Measurements from ENCODE around the gene GPR173.

DNA sequence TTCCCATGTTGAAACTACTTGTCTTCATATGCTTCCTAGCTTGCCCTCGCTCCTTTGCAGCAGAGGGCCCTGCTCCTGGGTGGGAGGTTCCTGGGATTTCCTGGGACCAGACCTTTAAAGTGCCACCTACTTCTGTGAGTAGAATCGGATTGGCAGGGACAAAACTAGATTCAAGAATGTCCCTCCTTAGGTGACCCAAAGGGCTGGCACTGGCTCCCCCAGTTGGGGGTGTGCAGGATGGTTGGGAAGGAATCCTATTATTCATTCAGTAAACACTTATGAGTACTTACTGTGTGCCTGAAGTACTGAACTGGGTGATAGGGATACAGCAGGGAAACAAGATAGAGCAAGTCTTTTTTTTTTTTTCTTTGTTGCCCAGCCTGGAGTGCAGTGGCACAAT is 42.8 kb downstream of the GPR173 start:
- TF ChIP-seq KAT7 (CRISPR knock-in tag; IDR thresholded peaks at IDR 0.05; ENCODE audit: borderline replicate concordance) (no peak), ZNF121 (CRISPR knock-in tag; IDR thresholded peaks at IDR 0.05) (no peak)
- TF ChIP-seq, protein P1, sequence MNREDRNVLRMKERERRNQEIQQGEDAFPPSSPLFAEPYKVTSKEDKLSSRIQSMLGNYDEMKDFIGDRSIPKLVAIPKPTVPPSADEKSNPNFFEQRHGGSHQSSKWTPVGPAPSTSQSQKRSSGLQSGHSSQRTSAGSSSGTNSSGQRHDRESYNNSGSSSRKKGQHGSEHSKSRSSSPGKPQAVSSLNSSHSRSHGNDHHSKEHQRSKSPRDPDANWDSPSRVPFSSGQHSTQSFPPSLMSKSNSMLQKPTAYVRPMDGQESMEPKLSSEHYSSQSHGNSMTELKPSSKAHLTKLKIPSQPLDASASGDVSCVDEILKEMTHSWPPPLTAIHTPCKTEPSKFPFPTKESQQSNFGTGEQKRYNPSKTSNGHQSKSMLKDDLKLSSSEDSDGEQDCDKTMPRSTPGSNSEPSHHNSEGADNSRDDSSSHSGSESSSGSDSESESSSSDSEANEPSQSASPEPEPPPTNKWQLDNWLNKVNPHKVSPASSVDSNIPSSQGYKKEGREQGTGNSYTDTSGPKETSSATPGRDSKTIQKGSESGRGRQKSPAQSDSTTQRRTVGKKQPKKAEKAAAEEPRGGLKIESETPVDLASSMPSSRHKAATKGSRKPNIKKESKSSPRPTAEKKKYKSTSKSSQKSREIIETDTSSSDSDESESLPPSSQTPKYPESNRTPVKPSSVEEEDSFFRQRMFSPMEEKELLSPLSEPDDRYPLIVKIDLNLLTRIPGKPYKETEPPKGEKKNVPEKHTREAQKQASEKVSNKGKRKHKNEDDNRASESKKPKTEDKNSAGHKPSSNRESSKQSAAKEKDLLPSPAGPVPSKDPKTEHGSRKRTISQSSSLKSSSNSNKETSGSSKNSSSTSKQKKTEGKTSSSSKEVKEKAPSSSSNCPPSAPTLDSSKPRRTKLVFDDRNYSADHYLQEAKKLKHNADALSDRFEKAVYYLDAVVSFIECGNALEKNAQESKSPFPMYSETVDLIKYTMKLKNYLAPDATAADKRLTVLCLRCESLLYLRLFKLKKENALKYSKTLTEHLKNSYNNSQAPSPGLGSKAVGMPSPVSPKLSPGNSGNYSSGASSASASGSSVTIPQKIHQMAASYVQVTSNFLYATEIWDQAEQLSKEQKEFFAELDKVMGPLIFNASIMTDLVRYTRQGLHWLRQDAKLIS (CRISPR knock-in tag; IDR thresholded peaks at IDR 0.05; ENCODE audit: borderline replicate concordance), result no peak

Measured in WTC11 (cell line).